ENCODE data around the gene SEC23A.
"Not testable (repeated sequence)": the region's sequence is repeated elsewhere in the genome, so short reads cannot be mapped to it uniquely, and the experiment has no call there.

SEC23A gene

DNA sequence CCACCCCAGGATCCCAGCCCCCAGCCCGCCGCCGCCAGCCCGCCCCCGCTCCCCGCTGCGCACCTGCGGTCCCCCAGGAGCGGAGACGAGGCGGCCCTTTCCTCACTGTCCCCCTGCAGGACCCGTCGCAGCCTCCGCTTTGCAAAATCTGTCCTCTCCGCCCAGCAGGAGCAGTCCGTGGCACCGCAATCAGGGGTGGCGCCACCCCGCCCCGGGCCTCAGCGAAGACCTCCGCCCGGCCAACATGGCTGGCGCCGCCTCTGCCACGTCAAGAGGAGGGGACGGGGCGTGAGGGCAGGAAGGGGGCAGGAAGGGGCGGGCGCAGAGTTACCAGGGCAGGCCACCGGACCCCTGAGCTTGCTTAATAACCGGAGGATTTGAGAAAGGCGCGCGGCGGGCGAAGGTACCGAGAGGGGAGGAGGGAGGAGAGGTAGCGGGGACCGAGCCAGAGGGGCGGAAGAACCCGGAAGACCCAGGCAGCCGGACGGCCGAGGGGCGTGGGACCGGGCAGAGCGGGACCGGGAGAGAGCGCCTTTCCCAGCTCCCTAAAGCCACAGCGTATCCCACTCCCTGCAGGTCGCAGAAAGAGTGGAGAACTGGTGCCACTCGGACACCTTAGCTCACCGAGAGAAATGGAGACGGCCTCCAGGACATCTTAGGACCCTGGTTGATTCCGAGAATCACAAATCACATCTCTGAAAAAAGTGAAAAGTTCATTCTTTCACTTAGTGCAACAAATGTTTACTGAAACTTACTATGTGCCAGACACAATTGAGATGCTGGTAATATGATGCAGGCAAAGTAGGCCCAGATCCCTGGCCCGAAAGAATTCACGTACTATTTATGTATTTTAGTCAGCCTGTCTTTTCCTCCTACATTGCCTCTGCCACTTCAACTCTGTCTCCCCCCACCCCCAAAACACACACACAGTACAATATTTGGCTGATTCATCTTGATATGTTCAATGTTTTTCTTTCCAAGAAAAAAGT lies at the start of gene SEC23A:
Gene SEC23A, minus strand, starts transcription at position 267 of the 989 bp plus-strand sequence. CDS start 7,117 bp downstream, outside the sequence.
- peak; percentile 84 to 89 for DNase-seq

DNA sequence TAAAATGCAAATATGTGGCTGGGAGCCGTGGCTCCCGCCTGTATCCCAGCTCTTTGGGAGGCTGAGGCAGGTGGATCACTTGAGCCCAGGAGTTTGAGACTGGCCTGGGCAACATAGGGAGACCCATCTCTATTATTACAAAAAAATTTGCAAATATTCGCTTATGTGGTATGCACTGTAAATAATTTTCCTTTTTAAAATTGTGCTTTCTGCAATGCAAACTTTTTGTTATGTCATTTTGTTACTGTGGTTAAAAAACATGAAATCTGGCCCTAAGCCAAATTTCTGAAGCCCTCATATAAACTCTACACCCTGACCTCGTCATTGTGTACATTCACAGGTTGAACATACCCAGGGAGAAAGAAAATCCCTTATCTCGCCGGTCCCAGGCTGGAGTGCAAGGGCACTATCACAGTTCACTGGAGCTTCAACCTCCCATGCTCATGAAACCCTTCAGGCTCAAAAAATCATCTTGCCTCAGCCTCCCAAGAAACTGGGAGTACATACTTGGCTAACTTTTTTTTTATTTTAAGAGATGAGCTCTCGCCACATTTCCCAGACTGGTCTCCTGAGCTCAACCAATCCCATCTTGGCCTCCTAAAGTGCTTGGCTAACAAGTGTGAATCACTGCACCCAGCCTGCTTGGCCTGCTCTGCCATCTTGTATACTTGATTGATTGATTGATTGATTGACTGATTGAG lies 42.4 kb upstream of the SEC23A start:
- DNase-seq = no peak

DNA sequence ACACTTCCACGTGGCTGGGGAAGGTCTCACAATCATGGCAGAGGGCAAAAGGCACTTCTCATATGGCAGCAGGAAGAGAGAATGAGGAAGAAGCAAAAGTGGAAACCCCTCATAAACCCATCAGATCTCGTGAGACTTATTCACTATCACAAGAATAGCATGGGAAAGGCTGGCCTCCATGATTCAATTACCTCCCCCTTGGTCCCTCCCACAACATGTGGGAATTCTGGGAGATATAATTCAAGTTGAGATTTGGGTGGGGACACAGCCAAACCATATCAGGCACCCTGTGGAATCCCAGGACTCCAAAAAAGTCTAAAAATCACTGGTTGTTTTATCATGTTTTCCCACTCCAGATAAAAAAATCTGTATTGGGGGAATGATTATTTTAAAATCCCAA lies 40.2 kb upstream of the SEC23A start:
- DNase-seq = not testable (repeated sequence)

DNA sequence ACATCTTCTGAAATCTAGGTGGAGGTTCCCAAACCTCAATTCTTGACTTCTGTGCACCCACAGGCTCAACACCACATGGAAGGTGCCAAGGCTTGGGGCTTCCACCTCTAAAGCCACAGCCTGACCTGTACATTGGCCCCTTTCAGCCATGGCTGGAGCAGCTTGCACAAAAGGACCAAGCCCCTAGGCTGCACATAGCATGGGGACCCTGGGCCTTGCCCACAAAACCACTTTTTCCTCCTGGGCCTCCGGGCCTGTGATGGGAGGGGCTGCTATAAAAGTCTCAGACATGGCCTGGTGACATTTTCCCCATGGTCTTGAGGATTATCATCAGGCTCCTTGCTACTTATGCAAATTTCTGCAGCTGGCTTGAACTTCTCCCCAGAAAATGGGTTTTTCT lies 38.6 kb upstream of the SEC23A start:
- not testable (repeated sequence) for DNase-seq

DNA sequence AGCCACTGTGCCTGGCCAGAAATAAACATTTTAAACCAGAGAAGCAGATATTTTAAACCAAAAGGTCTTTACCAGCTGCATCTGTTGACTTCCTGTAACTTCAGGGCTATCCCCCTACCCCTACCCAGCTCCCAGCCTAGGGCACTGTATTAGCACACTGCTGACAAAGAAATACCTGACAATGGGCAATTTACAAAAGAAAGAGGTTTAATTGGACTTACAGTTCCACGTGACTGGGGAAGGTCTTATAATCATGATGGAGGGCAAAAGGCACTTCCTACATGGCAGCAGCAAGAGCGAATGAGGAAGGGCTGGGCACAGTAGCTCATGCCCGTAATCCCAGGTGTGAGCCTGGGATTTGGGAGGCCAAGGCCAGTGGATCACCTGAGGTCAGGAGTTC lies 37.1 kb upstream of the SEC23A start:
- DNase-seq = no peak

DNA sequence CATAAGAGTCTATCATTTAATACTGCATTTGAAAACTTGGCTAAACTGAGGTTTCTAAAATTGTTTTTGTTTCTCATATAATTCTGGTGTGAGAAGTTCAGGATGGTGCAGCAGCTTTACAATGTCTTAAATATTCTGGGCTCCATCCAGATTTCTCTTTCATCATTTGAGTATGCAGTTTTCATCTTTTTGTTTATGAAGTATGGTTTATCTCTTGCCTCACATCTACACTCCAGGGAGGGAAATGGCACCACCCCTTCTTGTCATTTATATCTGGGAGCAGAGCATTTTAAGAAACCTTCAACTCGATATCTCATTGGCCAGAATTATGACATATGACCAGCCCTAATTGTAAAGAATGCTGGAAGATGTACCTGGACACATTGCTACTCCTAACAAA lies 35.4 kb upstream of the SEC23A start:
- DNase-seq = no peak

DNA sequence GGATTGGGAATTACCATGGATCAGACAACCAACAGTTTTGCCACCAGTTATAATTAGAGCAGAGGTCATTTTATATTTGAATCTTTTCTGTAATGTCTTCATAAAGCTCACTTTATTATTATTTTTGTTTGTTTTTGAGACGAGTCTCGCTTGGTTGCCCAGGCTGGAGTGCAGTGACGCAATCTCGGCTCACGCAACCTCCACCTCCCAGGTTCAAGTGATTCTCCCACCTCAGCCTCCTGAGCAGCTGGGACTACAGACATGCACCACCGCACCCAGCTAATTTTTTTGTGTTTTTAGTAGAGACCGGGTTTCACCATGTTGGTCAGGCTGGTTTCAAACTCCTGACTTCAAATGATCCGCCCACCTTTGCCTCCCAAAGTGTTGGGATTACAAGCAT lies 34.8 kb upstream of the SEC23A start:
- not testable (repeated sequence) for DNase-seq

DNA sequence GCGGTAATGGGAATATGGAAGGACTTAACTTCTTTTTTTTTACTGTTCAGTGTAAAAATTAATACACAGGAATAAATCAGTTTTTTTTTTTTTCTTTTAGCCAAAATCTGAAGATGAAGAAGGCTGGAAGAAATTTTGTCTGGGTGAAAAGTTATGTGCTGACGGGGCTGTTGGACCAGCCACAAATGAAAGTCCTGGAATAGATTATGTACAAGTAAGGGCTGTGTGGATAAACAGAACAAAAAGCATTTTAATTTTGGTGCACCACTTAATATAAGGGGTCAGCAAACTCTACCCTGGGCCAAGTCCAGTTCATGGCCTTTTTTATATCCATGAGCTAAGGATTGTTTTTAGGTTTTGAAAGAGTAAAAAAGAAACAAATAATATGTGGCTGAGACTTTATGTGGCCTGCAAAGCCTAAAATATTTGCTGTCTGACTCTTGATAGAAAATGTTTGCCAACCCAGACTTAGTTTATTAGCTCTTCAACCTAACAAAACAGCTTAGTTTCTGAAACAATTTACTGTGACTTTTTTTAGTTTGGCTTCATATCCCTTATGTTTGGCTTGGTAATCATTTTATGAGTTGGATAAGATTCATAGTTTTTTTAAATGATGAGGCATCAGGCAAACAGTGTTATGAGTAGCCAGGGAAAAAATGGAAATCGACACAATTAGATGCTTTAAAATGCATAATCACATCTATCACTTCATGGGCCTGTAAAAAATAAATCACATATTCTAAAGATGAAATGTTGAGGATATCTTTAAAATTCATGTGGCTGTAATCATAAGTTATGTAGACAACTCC lies 19.5 kb upstream of the SEC23A start:
- no peak for DNase-seq

DNA sequence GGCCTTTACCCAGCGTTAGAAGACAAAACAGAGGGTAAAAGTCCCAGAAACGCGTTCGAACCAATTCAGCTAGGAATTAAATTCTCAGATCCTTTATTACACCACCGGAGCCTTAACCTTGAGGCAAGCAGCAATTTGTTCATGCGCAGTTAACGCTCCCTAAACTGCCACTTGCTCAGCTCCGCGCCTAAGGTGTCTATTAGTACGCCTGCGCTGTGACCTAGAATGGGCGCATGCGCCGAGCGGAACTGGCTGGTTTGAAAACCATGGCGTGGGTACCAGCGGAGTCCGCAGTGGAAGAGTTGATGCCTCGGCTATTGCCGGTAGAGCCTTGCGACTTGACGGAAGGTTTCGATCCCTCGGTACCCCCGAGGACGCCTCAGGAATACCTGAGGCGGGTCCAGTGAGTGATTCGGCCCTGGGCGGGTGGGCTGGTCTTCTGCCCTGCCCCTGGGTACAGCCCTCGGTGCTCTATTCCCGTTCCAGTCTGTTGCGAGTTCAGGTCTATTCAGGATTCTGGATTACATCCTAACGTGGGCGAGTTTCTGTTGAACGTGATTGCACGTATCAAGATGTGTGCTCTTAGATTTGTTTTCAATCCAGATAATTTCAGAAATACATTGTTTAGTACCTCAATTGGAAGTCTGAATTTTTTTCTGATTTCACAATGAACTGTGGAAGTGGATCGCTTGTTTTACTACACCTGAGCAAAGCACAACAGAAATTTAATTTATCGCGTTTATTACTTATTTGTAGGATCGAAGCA lies 11.2 kb upstream of the SEC23A start, which contains the start of gene GEMIN2:
Gene GEMIN2, plus strand, starts transcription at position 251 of the 766 bp plus-strand sequence. Its CDS starts 16 bp downstream, at position 267.
- peak; percentile 94 for DNase-seq

DNA sequence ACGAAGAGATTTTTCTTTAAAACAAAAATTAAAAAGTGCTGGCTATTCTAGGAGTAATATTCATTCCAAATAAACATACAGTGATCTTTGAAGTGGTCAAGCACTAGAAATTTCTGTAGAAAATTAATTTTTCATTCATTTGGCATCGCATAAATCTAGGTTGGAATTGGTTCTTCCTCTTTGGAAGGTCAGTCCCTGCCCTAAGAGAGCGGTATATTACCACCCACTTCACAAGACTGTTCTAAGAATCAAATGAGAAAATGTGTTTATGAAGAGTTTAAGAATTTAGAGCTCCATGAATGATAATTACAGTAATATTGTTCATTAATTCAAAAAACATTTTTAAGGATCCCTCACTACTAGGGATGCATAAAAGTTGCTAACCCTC lies 10.6 kb upstream of the SEC23A start:
- DNase-seq = no peak

DNA sequence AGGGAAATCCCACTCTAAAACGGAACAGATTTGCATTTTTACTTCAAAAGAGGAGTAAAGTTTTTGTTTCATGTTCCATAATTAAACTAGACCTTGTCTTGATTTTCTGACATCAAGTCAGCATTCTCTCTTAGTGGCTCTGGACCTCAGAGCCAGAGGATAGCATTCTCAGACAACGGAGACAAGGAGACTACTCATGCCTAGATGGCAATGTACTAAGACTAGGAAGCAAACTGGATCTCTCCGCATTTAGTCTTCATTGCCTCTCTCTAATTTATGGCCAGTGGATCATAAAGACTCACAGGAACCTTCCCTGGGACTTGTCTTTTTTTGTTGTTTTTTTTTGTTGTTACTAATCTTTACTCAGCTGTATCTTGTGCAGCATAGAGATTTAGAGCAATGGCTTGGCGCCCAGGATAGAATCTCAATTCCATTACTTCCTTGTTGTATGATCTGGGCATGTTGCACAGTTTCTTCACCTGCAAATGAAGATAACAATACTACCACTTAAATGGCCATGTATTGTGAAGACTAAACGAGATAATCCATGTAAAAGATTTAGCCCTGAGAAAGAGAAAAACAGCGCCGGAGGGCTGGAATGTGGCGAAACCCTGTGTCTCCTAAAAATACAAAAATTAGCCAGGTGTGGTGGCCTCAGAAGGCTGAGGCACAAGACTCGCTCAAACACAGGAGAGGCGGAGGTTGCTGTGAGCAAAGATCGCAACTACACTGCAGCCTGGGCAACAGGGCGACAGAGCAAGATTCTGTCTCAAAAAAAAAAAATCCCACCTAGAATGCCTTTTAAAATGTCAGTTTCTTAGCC lies 7.1 kb upstream of the SEC23A start:
- DNase-seq = no peak

DNA sequence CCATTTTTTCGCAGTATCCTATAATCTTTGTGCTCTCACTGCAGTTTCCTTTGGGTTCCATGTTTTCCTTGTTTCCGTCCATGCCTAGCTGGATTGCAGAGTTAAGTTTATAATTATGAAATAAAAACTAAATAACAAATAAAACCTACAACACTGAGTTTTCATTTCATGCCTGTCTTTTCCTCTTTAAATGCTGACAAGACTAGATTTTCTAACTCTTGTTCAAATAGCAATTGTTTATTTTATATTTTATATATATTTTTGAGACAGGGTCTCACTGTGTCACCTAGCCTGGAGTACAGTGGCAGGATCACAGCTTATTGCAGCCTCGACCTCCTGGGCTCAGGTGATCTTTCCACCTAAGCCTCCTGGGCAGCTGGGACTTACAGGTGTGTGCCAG lies 5.8 kb upstream of the SEC23A start:
- DNase-seq = no peak

DNA sequence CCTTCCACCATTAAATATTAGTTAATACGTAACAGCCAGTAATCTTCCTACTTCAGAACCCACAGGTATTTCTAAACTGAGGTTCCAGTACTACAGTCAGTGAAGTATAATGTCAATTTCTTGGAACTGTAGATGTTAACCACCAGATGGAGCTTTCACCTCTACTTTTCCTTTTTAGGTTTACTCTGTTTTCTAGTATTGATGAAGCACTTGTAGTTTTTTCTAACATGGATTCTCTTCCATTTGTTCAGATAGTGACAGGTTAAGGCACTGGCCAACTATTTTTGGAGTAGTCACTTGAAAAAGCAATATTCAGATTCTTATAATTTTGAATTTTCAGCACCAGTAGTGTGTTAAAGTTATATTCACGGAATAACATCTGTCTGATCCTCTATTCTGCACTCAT lies 4.6 kb upstream of the SEC23A start:
- no peak for DNase-seq

DNA sequence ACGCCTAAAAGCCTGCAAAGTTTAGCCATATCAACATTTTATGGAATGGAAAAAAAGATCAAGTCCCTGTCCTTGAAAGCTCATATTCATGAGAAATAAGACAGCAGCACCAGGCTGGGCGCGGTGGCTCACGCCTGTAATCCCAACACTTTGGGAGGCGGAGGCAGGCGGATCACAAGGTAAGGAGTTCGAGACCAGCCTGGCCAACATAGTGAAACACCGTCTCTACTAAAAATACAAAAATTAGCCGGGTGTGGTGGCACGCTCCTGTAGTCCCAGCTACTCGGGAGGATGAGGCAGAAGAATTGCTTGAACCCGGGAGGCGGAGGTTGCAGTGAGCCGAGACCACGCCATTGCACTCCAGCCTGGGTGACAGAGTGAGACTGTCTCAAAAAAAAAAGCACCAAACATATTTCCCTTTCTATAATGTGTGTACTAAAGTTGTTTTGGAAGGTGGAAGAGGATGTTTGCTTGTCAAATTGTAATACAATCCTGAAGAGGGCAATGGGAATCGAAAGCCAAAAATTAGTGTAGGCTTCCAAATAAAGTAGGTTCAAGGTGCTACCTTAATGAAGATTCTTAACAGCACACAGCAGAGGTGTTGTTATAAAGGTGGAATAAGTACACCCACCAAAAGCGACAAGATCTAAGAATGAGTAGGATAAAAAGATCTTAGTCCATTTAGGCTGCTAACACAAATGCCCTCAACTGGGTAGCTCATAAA lies 1.2 kb upstream of the SEC23A start:
- DNase-seq = not testable (repeated sequence)

DNA sequence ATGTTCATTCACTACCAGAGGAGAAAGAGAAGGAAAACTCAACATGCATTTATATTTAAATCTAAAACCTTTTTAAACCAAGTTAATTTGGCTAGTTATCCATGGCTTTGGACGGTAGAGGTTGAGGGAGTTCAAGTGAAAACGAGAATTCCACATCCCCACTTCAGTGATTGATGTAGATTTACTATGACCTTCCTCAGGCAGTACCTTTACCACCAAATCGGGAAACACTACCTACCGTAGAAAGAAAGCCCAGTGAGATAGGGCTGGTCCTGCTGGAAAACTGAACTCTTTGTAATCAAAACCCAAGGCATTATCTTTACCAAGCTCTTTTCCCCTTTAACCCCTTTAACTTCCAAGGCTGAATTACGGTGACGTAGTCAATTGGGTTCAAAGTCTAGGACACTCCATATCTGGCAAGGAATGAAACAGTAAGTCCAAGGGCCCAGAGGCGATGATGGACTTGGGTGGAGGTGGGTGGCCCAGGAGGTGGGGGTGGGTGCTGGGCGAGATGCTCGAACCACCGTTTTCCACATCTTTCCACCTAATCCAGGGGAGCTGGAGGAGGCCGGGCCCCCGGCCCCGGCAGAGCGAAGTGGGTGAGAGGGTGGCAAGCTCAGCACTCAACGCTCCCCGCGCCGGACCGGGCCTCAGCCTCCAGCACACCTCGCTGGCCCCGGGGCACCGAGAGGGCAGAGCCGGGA lies 618 bp downstream of the SEC23A start:
- no peak for DNase-seq

DNA sequence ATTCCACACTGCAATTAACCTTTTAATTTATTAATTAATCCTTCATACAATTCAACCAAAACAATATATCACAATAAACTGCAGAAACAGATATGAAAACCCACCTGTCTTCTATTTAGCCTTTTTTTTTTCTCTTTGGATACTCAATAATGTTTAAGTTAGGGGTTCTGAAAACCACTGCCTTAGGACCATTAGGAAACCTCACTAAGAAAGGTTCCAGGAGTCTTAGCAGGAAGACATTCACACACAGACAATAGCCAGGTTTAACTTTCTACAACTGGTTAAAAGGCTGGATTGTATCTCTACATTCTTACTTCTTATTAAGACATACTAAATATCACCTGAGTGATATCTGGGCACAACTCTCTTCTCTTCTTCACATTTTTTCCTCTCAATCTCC lies 3.3 kb downstream of the SEC23A start:
- DNase-seq = no peak

DNA sequence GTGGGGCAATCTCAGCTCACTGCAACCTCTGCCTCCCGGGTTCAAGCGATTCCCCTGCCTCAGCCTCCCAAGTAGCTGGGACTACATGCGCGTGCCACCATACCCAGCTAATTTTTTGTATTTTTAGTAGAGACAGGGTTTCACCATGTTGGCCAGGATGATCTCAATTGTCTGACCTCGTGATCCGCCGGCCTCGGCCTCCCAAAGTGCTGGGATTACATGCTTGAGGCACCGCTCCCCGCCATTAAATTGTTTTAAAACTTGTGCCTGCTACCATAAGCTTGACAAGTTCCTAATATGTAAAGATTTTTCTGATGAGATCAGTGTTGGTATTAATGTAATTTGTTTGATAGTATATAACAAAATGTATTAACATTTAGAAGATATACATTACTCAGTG lies 3.8 kb downstream of the SEC23A start:
- not testable (repeated sequence) for DNase-seq

DNA sequence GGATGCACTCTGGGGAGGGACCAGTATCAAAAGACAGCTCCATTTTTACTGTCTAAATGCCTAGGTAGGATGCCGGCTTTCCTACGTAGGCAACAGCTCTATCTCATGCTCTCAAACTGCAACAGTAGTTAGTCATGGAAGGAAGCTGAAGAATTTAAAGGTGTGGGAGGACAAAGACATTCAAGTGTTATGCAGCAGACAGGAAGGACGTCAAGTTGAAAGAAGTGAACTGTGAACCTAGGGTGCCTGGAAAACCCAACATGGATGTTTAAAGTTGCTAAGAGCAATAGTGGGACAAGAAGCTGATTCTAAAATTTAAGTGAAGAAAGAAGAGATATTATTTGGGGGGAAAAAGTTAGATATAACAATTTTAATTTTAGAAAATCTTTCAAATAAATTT lies 5.9 kb downstream of the SEC23A start:
- DNase-seq = no peak

DNA sequence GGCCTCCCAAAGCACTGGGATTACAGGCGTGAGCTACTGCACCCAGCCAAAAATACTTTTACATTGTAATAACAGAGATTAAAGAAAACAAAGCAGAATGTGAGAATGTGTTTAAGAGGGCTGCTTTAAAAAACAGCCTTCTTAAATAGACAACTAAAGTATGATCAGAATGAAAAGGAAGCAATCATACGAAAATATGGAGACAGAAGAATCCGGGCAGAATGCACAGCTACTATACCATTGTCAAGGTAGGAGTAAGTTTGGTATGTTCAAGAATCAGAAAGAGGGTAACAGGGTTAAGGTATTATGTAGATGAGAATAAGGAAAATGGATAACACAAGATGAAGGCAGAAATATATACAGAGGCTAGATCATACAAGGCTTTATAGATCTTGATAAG lies 8.5 kb downstream of the SEC23A start:
- no peak for DNase-seq

DNA sequence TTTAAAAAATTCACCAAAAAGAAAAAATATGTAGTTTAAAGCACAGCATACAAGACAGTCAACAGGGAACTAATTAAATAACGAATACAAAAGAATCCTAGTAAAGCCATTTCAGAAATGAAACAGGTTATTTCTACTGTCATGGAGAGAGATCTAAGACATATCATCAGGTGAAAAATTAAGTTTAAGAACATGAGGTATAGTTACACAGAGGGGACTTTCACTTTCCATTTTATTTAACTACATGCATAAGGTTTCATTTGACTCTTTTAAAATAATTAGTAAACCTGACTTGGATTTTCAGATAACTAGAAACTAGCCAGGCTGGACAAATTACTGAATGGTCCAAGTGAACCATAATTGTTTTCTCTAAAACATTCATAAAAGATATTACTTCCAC lies 11.3 kb downstream of the SEC23A start:
- DNase-seq = no peak
